Pancreas (tissue), 10 donors: Measurements from ENCODE around the gene ST8SIA1. TPM values are rescaled to one million over a fixed set of nuclear protein-coding genes. Genes with fewer than 3 reads are reported as not detected.
A peak's percentile ranks its signal among the peaks of the same experiment; 100 is the strongest.
"Not testable (repeated sequence)": the region's sequence is repeated elsewhere in the genome, so short reads cannot be mapped to it uniquely, and the experiment has no call there.

ENCODE experiments used
- ATAC-seq, 4 donors: fragments of 200-7000 bp; cut with Tn5 transposase; one replicate each; pipeline versions ENCODE4 v1.8.0 to v1.9.1; 2020; ENCODE audit warnings: mild to moderate bottlenecking in 4 of 4, moderate library complexity in 4 of 4
- DNase-seq, 6 donors: peaks; one replicate each; pipeline ENCODE4 v3.0.0-alpha.2; 2020
- FAIRE-seq: peaks from 2 replicates; lab custom pipeline; 2012; peaks lifted over from hg19 to GRCh38; lab: Jason Lieb, UNC
- H3K27ac ChIP-seq, 4 donors: fragments of 200-600 bp; sonication (generic); 1 replicate in 3 of 4; 2 replicates in 1 of 4; pipeline versions ENCODE4 v1.5.0 to v1.8.0; 2020
- H3K27me3 ChIP-seq, 4 donors: fragments of 200-600 bp; one replicate each; pipeline ENCODE4 v1.8.0; 2021
- H3K36me3 ChIP-seq, 3 donors: fragments of 200-600 bp; sonication (generic) in 1 of 3; one replicate each; pipeline versions ENCODE4 v1.5.0 to v1.8.0; 2020 to 2021
- H3K4me1 ChIP-seq, 3 donors: fragments of 200-600 bp; one replicate each; pipeline ENCODE4 v1.8.0; 2021
- H3K4me3 ChIP-seq, 4 donors: fragments of 200-600 bp; sonication (generic) in 2 of 4; one replicate each; pipeline versions ENCODE4 v1.5.0 to v1.8.0; 2020 to 2021
- H3K9me3 ChIP-seq, 4 donors: fragments of 200-600 bp; one replicate each; pipeline ENCODE4 v1.8.0; 2021
- CTCF ChIP-seq, 4 donors: fragments of 200-600 bp; sonication (generic) in 3 of 4; IDR thresholded peaks; one replicate each; pipeline versions ENCODE4 v1.5.0 to v1.8.0; 2021; ENCODE audit warnings: antibody characterized with exemption in 4 of 4
- WGBS, 2 donors: extraction: QIAGEN DNeasy Blood & Tissue Kit; methylation state at CpG; one replicate each; pipeline ENCODE4 v1.1.7; 2013; 5-methylcytosine and 5-hydroxymethylcytosine counted together
- intact Hi-C, 3 donors: fragments of 100-400 bp; cut with DNase I; formaldehyde crosslinking; loops; one replicate each; pipeline versions ENCODE4 v1.11.1 to v1.14.2; 2022
- polyA plus RNA-seq, 2 donors: library from polyadenylated mRNA; stranded (reverse); fragments of 200-250 nt; gene quantifications; one replicate each; pipeline ENCODE4 v1.2.3, GENCODE V29; 2013
- total RNA-seq, 6 donors: library from RNA; stranded (reverse); fragmentation: NEBNext Ultra II Directional in 4 of 6; extraction: Animal tissue kit (Norgen Biotek cat#: 25700) in 4 of 6; gene quantifications; one replicate each; pipeline versions ENCODE4 v1.2.1 to v1.2.4, GENCODE V29; 2021 to 2023
- donor health status: healthy with polysubstance abuse.
- donor health status: DM: no; HTN: no; CAD: no; lungs with moderate emphysema.
- donor health status: DM: no; HTN: no; CAD: no.
- donor health status: control.
- donor health status: control.
- donor health status: Bipolar disorder and iron deficiency.
- donor health status: DM: yes; HTN: yes; CAD: no.
- donor health status: DM: no; HTN: no; CAD: no.
- donor health status: DM: no; HTN: no; CAD: no.
- donor health status: DM: yes; HTN: yes; CAD: no.

The ST8SIA1 gene, protein sequence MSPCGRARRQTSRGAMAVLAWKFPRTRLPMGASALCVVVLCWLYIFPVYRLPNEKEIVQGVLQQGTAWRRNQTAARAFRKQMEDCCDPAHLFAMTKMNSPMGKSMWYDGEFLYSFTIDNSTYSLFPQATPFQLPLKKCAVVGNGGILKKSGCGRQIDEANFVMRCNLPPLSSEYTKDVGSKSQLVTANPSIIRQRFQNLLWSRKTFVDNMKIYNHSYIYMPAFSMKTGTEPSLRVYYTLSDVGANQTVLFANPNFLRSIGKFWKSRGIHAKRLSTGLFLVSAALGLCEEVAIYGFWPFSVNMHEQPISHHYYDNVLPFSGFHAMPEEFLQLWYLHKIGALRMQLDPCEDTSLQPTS
- total RNA-seq, result 1 to 10 TPM in 2 of 6 donors, under 1 TPM in 2, not detected in 2; 0.47 to 1.2 (median 0.88) TPM
- 1 to 10 TPM in 1 of 2 donors, under 1 TPM in 1; 0.38 to 1.5 TPM for polyA plus RNA-seq

GRCh38 chr12:22334410-22335100, at the start of gene ST8SIA1:
Gene ST8SIA1, minus strand, starts transcription at chr12:22334707. Its CDS starts 475 bp downstream, at chr12:22334232.
- TF ChIP-seq CTCF (IDR thresholded peaks at IDR 0.05), result no peak
- H3K36me3 ChIP-seq, result no peaks in the 10 kb centered on the region
- peaks cover 0 to 4% (median 0%) of the 10 kb centered on the region in 3 donors for H3K4me1 ChIP-seq
- peak within 1 kb of the TSS; percentile 24 to 51 (median 32) for H3K4me3 ChIP-seq
- peak; percentile 49 to 60 (median 54) for ATAC-seq
- FAIRE-seq, result no peak
- H3K27me3 ChIP-seq, result peaks cover 0 to 9% (median 4%) of the 10 kb centered on the region in 4 donors
- intact Hi-C loops, result no loop called here
- peak in 4 of 6 donors; percentile 11 to 70 (median 42) for DNase-seq
- H3K27ac ChIP-seq, result no peak within 1 kb of the TSS
- H3K9me3 ChIP-seq, result no peaks in the 10 kb centered on the region
- WGBS, 2 donors, result 2 to 3% methylated on average over 47 to 70 of the region's 70 CpGs

DNA sequence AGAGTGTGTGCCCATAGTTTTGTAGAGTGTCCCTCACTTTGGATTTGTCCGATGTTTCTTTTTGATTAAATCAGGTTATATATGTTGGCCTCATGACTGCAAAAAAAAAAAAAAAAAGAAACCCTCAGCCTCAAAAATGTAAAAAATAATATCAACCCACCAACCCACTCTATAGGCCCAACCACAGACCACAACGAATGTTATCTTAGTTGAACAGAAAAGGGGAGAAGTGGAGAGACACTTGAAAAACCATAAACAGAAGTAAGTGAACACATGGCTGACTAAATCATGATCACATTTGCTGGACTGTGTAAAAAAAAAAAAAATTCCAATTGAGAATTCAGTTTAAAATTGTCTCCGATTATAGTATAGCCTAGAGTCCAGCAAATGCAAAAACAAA, 45.5 kb upstream of the ST8SIA1 start:
- Histone ChIP-seq H3K27me3 (no peaks in the 10 kb centered on the region), H3K4me3 (no peak overlapping the region), H3K27ac (no peak overlapping the region), H3K9me3 (no peaks in the 10 kb centered on the region), H3K4me1 (no peaks in the 10 kb centered on the region), H3K36me3 (no peaks in the 10 kb centered on the region)
- FAIRE-seq (no peak), ATAC-seq (no peak), DNase-seq (no peak)
- TF ChIP-seq CTCF (IDR thresholded peaks at IDR 0.05), result no peak
- 72 to 77% methylated on average over 3 of the region's 3 CpGs for WGBS, 2 donors
- intact Hi-C loops, result no loop called here

DNA sequence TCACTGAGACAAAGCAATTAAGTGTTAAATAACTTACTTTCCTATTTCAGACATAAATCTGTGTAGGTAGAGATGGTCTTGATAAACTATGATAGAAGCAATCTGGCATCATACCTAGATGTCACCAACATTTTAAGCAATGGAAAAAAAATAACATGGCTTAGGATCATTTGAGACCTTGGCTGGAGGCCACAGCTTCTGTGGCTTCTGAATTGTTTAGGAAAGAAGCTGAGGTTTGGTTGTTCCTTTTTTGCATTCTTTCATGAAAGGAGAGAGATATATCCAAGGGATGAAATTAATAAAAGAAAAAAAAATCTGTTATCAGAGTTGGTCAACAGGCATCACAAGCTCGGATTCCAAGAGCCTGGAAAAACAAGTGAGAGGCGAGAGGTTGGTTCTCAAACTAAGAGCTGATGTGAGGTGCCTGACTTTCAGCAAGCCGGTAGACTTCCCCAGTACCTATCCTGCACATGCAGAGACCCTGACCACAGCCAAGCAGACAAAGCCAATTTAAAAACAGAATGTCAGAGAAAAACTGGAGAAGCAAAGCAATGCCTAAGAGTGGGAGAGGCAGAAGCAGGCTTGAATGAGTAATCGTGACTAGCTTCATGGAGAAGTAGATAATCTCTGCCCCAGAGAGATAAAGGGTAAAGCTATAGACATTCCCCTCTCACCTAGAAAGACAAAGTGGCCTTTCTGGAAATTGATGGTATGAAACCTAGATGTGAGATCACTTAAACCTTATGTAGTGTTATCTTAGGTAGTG, 43.4 kb upstream of the ST8SIA1 start:
- H3K4me1 ChIP-seq, result no peaks in the 10 kb centered on the region
- no peak for ATAC-seq
- 65 to 69% methylated on average over 4 of the region's 4 CpGs for WGBS, 2 donors
- no peaks in the 10 kb centered on the region for H3K36me3 ChIP-seq
- no peak for TF ChIP-seq CTCF (IDR thresholded peaks at IDR 0.05)
- no peak overlapping the region for H3K4me3 ChIP-seq
- no peak for DNase-seq
- H3K9me3 ChIP-seq, result no peaks in the 10 kb centered on the region
- no peaks in the 10 kb centered on the region for H3K27me3 ChIP-seq
- intact Hi-C loops, result no loop called here
- FAIRE-seq, result no peak
- H3K27ac ChIP-seq, result no peak overlapping the region

DNA sequence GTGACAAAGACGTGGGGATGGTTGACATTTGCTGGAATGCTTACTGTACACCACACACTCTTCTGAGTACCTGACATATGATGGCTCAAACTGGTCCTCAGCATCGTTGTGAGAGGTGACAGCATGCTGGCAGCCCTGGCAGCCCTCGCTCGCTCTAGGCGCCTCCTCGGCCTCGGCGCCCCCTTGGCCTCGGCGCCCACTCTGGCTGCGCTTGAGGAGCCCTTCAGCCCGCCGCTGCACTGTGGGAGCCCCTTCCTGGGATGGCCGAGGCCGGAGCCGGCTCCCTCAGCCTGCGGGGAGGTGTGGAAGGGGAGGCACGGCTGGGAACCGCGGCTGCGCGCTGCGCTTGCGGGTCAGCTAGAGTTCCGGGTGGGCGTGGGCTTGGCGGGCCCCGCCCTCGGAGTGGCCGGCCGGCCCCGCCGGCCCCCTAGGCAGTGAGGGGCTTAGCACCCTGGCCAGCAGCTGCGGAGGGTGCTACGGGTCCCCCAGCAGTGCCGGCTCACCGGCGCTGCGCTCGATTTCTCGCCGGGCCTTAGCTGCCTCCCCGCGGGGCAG, 42.2 kb upstream of the ST8SIA1 start:
- peak in 1 of 6 donors; percentile 37 for DNase-seq
- FAIRE-seq, H3K36me3 ChIP-seq, intact Hi-C loops, H3K4me3 ChIP-seq, H3K27me3 ChIP-seq, H3K27ac ChIP-seq, ATAC-seq, H3K9me3 ChIP-seq, H3K4me1 ChIP-seq: not testable (repeated sequence)
- 88 to 93% methylated on average over 39 to 44 of the region's 44 CpGs for WGBS, 2 donors

DNA sequence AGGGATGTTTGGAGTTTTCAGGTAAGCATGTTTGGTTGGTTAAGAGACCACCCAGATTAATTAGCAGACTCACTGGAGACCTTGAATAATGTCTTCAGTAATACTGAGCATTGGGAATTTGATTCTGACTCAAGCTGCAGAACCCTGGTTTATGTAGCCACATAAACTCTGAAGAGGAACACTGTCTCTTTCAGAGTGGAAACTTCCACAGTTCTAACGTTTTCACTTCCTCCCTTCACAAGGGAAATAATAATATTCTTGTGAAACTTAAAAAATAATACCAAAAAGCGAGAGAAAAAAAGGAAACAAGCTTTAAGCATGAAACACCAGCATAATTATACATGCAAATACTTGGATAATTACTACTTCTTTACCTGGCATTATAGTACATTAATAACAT, 40.0 kb upstream of the ST8SIA1 start:
- no peak overlapping the region for H3K4me3 ChIP-seq
- no peak overlapping the region for H3K27ac ChIP-seq
- no peaks in the 10 kb centered on the region for H3K36me3 ChIP-seq
- no peak for ATAC-seq
- H3K9me3 ChIP-seq, result no peaks in the 10 kb centered on the region
- TF ChIP-seq CTCF (IDR thresholded peaks at IDR 0.05), result no peak
- H3K4me1 ChIP-seq, result no peaks in the 10 kb centered on the region
- DNase-seq, result no peak
- no peak for FAIRE-seq
- intact Hi-C loops, result no loop called here
- no peaks in the 10 kb centered on the region for H3K27me3 ChIP-seq
- WGBS, 2 donors, result 43 to 46% methylated on average over 2 of the region's 2 CpGs
